ENCODE data around the gene SIM2. TPM values are rescaled to one million over a fixed set of nuclear protein-coding genes. Genes with fewer than 3 reads are reported as not detected.
"Not testable (repeated sequence)": the region's sequence is repeated elsewhere in the genome, so short reads cannot be mapped to it uniquely, and the experiment has no call there.

Gene SIM2
- total RNA-seq, 2 donors from 2014 or later, result not detected

DNA sequence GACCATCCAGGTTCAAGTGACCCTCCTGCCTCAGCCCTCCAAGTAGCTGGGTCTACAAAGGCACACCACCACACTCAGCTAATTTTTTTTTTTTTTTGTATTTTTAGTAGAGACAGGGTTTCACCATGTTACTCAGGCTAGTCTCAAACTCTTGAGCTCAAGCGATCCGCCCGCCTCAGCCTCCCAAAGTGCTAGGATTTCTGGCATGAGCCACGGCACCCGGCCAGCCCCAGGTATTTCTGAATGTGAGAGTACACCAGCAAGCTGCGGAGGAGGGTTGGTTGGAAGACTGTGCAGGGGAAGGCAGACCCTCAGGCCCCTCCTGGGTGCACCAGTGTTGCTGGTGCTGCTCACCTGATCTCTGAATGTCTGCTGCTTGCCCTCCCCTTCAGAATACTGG, 33.1 kb upstream of the SIM2 start:
- Histone ChIP-seq H3K27ac (no peak overlapping the region), H3K4me1 (ENCODE audit: control insufficient read depth in 1 of 2, low read depth in 2 of 2) (no peaks in the 10 kb centered on the region), H3K36me3 (no peaks in the 10 kb centered on the region), H3K4me3 (no peak overlapping the region), H3K27me3 (replicated peaks; ENCODE audit: insufficient read depth) (no peaks in the 10 kb centered on the region), H3K9me3 (no peaks in the 10 kb centered on the region)
- TF ChIP-seq, protein P1, sequence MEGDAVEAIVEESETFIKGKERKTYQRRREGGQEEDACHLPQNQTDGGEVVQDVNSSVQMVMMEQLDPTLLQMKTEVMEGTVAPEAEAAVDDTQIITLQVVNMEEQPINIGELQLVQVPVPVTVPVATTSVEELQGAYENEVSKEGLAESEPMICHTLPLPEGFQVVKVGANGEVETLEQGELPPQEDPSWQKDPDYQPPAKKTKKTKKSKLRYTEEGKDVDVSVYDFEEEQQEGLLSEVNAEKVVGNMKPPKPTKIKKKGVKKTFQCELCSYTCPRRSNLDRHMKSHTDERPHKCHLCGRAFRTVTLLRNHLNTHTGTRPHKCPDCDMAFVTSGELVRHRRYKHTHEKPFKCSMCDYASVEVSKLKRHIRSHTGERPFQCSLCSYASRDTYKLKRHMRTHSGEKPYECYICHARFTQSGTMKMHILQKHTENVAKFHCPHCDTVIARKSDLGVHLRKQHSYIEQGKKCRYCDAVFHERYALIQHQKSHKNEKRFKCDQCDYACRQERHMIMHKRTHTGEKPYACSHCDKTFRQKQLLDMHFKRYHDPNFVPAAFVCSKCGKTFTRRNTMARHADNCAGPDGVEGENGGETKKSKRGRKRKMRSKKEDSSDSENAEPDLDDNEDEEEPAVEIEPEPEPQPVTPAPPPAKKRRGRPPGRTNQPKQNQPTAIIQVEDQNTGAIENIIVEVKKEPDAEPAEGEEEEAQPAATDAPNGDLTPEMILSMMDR (IDR thresholded peaks at IDR 0.05), result no peak
- ATAC-seq (ENCODE audit: insufficient number of reproducible peaks, low FRiP score, low read depth) (no peak), DNase-seq (ENCODE audit: low spot score) (no peak)

DNA sequence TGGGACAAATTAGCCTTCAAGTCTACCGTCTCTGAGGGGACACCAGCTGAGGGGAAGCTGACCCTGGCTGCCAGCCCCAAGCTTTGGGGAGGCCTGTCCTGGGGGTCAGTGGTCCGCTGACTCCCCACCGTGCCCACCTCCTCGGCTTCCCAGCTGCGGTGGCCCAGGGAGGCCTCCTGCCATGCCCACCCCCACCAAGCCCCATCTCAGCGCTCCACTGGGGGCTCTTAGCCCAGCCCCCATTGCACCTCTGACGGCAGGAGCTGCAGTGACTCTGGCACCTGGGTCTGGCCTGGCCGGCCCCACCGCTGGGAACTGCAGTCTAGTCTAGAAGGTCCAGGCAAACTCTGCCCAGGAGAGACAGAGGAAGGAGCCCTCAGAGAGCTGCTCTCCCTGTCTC, 30.2 kb upstream of the SIM2 start:
- TF ChIP-seq, protein P1 (IDR thresholded peaks at IDR 0.05), result no peak
- H3K9me3 ChIP-seq, result no peaks in the 10 kb centered on the region

DNA sequence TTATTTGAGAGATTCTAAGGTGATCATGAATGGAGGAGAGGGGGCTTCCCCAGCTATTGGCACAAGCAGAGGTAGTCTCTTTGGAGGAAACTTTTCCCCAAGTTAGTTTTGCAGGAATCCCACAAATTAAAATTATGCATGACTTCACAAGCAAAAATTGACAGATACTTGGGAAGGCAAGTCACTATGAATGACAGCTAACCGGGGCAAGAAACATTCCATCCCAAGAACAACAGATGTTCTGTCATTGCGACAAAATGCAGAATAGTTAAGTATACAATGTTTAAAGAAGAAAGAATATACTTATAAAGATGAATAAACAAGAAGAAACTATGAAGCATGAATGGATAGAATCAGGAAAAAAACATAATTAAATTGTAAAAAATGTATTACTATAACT, 27.1 kb upstream of the SIM2 start:
- DNase-seq (ENCODE audit: low spot score) (no peak), ATAC-seq (ENCODE audit: insufficient number of reproducible peaks, low FRiP score, low read depth) (no peak)
- H3K4me3 ChIP-seq, result no peak overlapping the region
- TF ChIP-seq, protein P1 (IDR thresholded peaks at IDR 0.05), result no peak
- no peaks in the 10 kb centered on the region for H3K9me3 ChIP-seq
- H3K36me3 ChIP-seq, result no peaks in the 10 kb centered on the region
- no peaks in the 10 kb centered on the region for H3K4me1 ChIP-seq (ENCODE audit: control insufficient read depth in 1 of 2, low read depth in 2 of 2)
- H3K27ac ChIP-seq, result no peak overlapping the region
- H3K27me3 ChIP-seq (replicated peaks; ENCODE audit: insufficient read depth), result no peaks in the 10 kb centered on the region

More for the DNA sequence above, 30.2 kb upstream of the SIM2 start:
- DNase-seq (ENCODE audit: low spot score), result no peak
- H3K4me1 ChIP-seq (ENCODE audit: control insufficient read depth in 1 of 2, low read depth in 2 of 2), result no peaks in the 10 kb centered on the region
- no peak overlapping the region for H3K4me3 ChIP-seq
- H3K27ac ChIP-seq, result no peak overlapping the region
- no peaks in the 10 kb centered on the region for H3K27me3 ChIP-seq (replicated peaks; ENCODE audit: insufficient read depth)
- no peak for ATAC-seq (ENCODE audit: insufficient number of reproducible peaks, low FRiP score, low read depth)
- H3K36me3 ChIP-seq, result no peaks in the 10 kb centered on the region

DNA sequence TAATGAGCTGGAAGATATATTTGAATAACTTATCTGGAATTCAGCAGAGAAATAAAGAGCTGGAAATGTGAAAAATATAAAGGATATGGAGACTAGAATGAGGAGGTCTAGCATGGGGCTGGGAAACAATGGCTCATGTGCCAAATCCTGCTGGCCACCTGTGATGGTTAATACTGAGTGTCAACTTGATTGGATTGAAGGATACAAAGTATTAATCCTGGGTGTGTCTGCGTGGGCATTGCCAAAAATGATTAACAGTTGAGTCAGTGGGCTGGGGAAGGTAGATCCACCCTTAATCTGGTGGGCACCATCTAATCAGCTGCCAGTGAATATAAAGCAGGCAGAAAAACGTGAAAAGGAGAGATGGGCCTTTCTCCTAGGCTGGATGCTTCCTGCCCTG, 26.6 kb upstream of the SIM2 start:
- not testable (repeated sequence) for ATAC-seq (ENCODE audit: insufficient number of reproducible peaks, low FRiP score, low read depth); H3K4me3 ChIP-seq; DNase-seq (ENCODE audit: low spot score); H3K27ac ChIP-seq; H3K9me3 ChIP-seq; H3K4me1 ChIP-seq (ENCODE audit: control insufficient read depth in 1 of 2, low read depth in 2 of 2); H3K36me3 ChIP-seq; H3K27me3 ChIP-seq (replicated peaks; ENCODE audit: insufficient read depth)

DNA sequence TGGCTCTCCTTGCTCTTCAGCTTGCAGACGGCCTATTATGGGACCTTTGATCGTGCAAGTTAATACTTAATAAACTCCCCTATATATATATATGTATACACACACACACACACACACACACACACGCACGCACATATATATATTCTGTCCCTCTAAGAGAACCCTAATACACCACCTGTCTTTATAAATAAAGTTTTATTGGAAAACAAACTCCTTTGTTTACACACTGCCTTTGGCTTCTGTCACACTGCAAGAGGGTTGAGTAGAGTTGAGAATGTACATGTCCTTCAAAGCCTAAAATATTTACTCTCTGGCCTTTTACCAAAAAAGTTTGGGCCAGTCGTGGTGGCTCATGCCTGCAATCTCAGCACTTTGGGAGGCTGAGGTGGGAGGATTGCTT, 26.2 kb upstream of the SIM2 start:
- Histone ChIP-seq H3K9me3 (no peaks in the 10 kb centered on the region), H3K4me1 (ENCODE audit: control insufficient read depth in 1 of 2, low read depth in 2 of 2) (no peaks in the 10 kb centered on the region), H3K27ac (no peak overlapping the region), H3K4me3 (no peak overlapping the region), H3K27me3 (replicated peaks; ENCODE audit: insufficient read depth) (no peaks in the 10 kb centered on the region), H3K36me3 (no peaks in the 10 kb centered on the region)
- ATAC-seq (ENCODE audit: insufficient number of reproducible peaks, low FRiP score, low read depth), result no peak
- TF ChIP-seq, protein P1 (IDR thresholded peaks at IDR 0.05), result no peak
- no peak for DNase-seq (ENCODE audit: low spot score)

Measured in thoracic aorta (tissue), 2 donors.